CD14-positive monocyte (primary cell): Measurements from ENCODE around the gene CCDC154. TPM values are rescaled to one million over a fixed set of nuclear protein-coding genes. Genes with fewer than 3 reads are reported as not detected.

Source experiments
- DNase-seq, 3 donors: peaks; one replicate each; pipeline ENCODE4 v3.0.0-alpha.2; 2011 to 2022
- H2AFZ ChIP-seq: 2 replicates; pipeline ENCODE4 v1.6.0; 2012; ENCODE audit warnings: mild to moderate bottlenecking, low read depth, low read length, inconsistent platforms; ENCODE audit not compliant: insufficient read depth, poor library complexity, severe bottlenecking
- H3K27ac ChIP-seq, 2 donors: 1 replicate in 1 of 2; 2 replicates in 1 of 2; pipeline ENCODE4 v1.5.1; 2012 to 2013; ENCODE audit warnings: low read length in 2 of 2, control low read depth in 1 of 2, inconsistent platforms in 1 of 2, low read depth in 1 of 2, mild to moderate bottlenecking in 1 of 2
- H3K27me3 ChIP-seq, 2 donors: one replicate each; pipeline versions ENCODE4 v1.6.0 to v1.6.1; 2011 to 2013; ENCODE audit warnings: low read length in 2 of 2; ENCODE audit not compliant: control insufficient read depth in 2 of 2, insufficient read depth in 2 of 2
- H3K36me3 ChIP-seq, 2 donors: replicated peaks in 1 of 2; 1 replicate in 1 of 2; 2 replicates in 1 of 2; pipeline versions ENCODE4 v1.5.1 to v1.6.1; 2012 to 2013; ENCODE audit warnings: low read length in 2 of 2, control low read depth in 1 of 2, inconsistent platforms in 1 of 2, mild to moderate bottlenecking in 1 of 2; ENCODE audit not compliant: insufficient read depth in 2 of 2, control insufficient read depth in 1 of 2
- H3K4me1 ChIP-seq, 2 donors: 1 replicate in 1 of 2; 2 replicates in 1 of 2; pipeline versions ENCODE4 v1.5.1 to v1.6.1; 2012 to 2013; ENCODE audit warnings: low read length in 2 of 2, control low read depth in 1 of 2, inconsistent platforms in 1 of 2, mild to moderate bottlenecking in 1 of 2, moderate library complexity in 1 of 2; ENCODE audit not compliant: insufficient read depth in 2 of 2, control insufficient read depth in 1 of 2
- H3K4me2 ChIP-seq: replicated peaks from 2 replicates; pipeline ENCODE3; 2012; ENCODE audit warnings: low read length, moderate library complexity, mild to moderate bottlenecking; ENCODE audit not compliant: poor library complexity, severe bottlenecking; ENCODE audit errors: extremely low read depth
- H3K4me3 ChIP-seq, 3 experiments: fragments of 200-600 bp in 1 of 3; sonication (generic) in 1 of 3; replicated peaks in 1 of 3; 1 replicate in 2 of 3; 2 replicates in 1 of 3; pipeline ENCODE4 v1.5.1; 2011 to 2013; ENCODE audit warnings: low read length in 3 of 3, mild to moderate bottlenecking in 3 of 3, control low read depth in 2 of 3, low read depth in 2 of 3, inconsistent platforms in 1 of 3, moderate library complexity in 1 of 3
- H3K79me2 ChIP-seq: 2 replicates; pipeline ENCODE4 v1.6.0; 2012; ENCODE audit warnings: mild to moderate bottlenecking, control low read depth, inconsistent platforms, low read length, moderate library complexity; ENCODE audit not compliant: insufficient read depth
- H3K9ac ChIP-seq: 2 replicates; pipeline ENCODE4 v1.6.0; 2017; ENCODE audit warnings: low read length, mild to moderate bottlenecking; ENCODE audit not compliant: insufficient read depth, poor library complexity, severe bottlenecking
- H3K9me3 ChIP-seq, 2 donors: replicated peaks in 1 of 2; 1 replicate in 1 of 2; 2 replicates in 1 of 2; pipeline versions ENCODE4 v1.5.1 to v1.6.1; 2012 to 2013; ENCODE audit warnings: low read length in 2 of 2, control low read depth in 1 of 2; ENCODE audit not compliant: control insufficient read depth in 1 of 2, insufficient read depth in 1 of 2
- H4K20me1 ChIP-seq: 2 replicates; pipeline ENCODE4 v1.6.0; 2012; ENCODE audit warnings: mild to moderate bottlenecking, low read length, control low read depth, moderate library complexity; ENCODE audit not compliant: insufficient read depth
- H3K27ac Mint-ChIP-seq, 7 donors: one replicate each; pipeline ENCODE4 v1.8.0; 2020; ENCODE audit warnings: mild to moderate bottlenecking in 7 of 7, mixed read lengths in 7 of 7, moderate library complexity in 6 of 7, inconsistent platforms in 2 of 7
- H3K27me3 Mint-ChIP-seq, 3 donors: one replicate each; pipeline ENCODE4 v1.8.0; 2021 to 2022; ENCODE audit warnings: low read depth in 3 of 3, mild to moderate bottlenecking in 3 of 3, mixed read lengths in 3 of 3, moderate library complexity in 3 of 3, inconsistent platforms in 1 of 3
- H3K36me3 Mint-ChIP-seq, 2 donors: one replicate each; pipeline ENCODE4 v1.8.0; 2020; ENCODE audit warnings: mixed read lengths in 2 of 2, inconsistent platforms in 1 of 2, mild to moderate bottlenecking in 1 of 2
- H3K4me1 Mint-ChIP-seq: one replicate; pipeline ENCODE4 v1.8.0; 2020; ENCODE audit warnings: mild to moderate bottlenecking, mixed read lengths
- H3K4me3 Mint-ChIP-seq, 2 donors: one replicate each; pipeline ENCODE4 v1.8.0; 2020; ENCODE audit warnings: mild to moderate bottlenecking in 2 of 2, mixed read lengths in 2 of 2, moderate library complexity in 1 of 2
- H3K9me3 Mint-ChIP-seq, 7 donors: one replicate each; pipeline ENCODE4 v1.8.0; 2020 to 2022; ENCODE audit warnings: mixed read lengths in 7 of 7, mild to moderate bottlenecking in 6 of 7, moderate library complexity in 6 of 7, inconsistent platforms in 2 of 7
- CTCF ChIP-seq: fragments of 200-600 bp; IDR thresholded peaks from one replicate; pipeline ENCODE4 v1.8.0; 2022; ENCODE audit warnings: antibody characterized with exemption, mild to moderate bottlenecking
- WGBS: methylation state at CpG from one replicate; pipeline ENCODE4 v1.1.5; 2013; ENCODE audit warnings: missing lambda C conversion rate; ENCODE audit not compliant: insufficient coverage; 5-methylcytosine and 5-hydroxymethylcytosine counted together
- intact Hi-C, 2 donors: fragments of 100-400 bp; cut with micrococcal nuclease; formaldehyde crosslinking; loops; one replicate each; pipeline versions ENCODE4 v1.15.0 to v1.15.1; 2023
- polyA plus RNA-seq, 3 donors: library from polyadenylated mRNA; depleted of rRNA in 1 of 3; unstranded in 2 of 3; stranded (reverse) in 1 of 3; fragments of 300-500 nt in 2 of 3; fragments of >200 nt in 1 of 3; fragmentation: Illumina TruSeq in 2 of 3; gene quantifications; 1 replicate in 2 of 3; 2 replicates in 1 of 3; pipeline ENCODE4 v1.2.3, GENCODE V29; 2012 to 2021

Gene CCDC154
- polyA plus RNA-seq, 3 donors = 5.9 TPM; not detected in 2

- H3K4me2 ChIP-seq = no peak overlapping the region
- H3K4me1 ChIP-seq = no peaks in the 10 kb centered on the region
- Mint-ChIP-seq H3K27ac (peak overlapping the region in 1 of 7 donors; percentile 86), H3K36me3 (peaks cover 54 to 83% of the 10 kb centered on the region in 2 donors), H3K4me1 (no peaks in the 10 kb centered on the region), H3K9me3 (no peaks in the 10 kb centered on the region), H3K4me3 (no peak overlapping the region), H3K27me3 (peaks cover 0 to 3% (median 0%) of the 10 kb centered on the region in 3 donors)
- H3K27ac ChIP-seq = no peak overlapping the region
- no peak overlapping the region for H3K4me3 ChIP-seq
- no peak for DNase-seq
- TF ChIP-seq CTCF = no peak
- WGBS = 94% methylated on average over 16 of the region's 24 CpGs
- H3K36me3 ChIP-seq = peaks cover 73 to 96% of the 10 kb centered on the region in 2 donors
- H3K79me2 ChIP-seq = peaks cover 58% of the 10 kb centered on the region
- H2AFZ ChIP-seq = no peak overlapping the region
- intact Hi-C loops = no loop called here
- H3K27me3 ChIP-seq = no peaks in the 10 kb centered on the region
- H3K9me3 ChIP-seq = no peaks in the 10 kb centered on the region
- H4K20me1 ChIP-seq = peaks cover 83% of the 10 kb centered on the region
- H3K9ac ChIP-seq = no peak overlapping the region
Measured at GRCh38 chr16:1461146-1461545, 16.8 kb upstream of the CCDC154 start.

- no peak for TF ChIP-seq CTCF
- H3K9me3 ChIP-seq = no peaks in the 10 kb centered on the region
- H2AFZ ChIP-seq = no peak overlapping the region
- no peak overlapping the region for H3K4me2 ChIP-seq
- no peak overlapping the region for H3K9ac ChIP-seq
- no peak for DNase-seq
- H3K27me3 ChIP-seq = no peaks in the 10 kb centered on the region
- H3K4me1 ChIP-seq = no peaks in the 10 kb centered on the region
- Mint-ChIP-seq H3K36me3 (peaks cover 58 to 87% of the 10 kb centered on the region in 2 donors), H3K27me3 (peaks cover 0 to 3% (median 0%) of the 10 kb centered on the region in 3 donors), H3K27ac (peak overlapping the region in 2 of 7 donors; percentile 32 to 66), H3K4me1 (no peaks in the 10 kb centered on the region), H3K4me3 (no peak overlapping the region), H3K9me3 (no peaks in the 10 kb centered on the region)
- H3K36me3 ChIP-seq = peaks cover 74 to 96% of the 10 kb centered on the region in 2 donors
- WGBS = 97% methylated on average over 24 of the region's 30 CpGs
- H3K27ac ChIP-seq = no peak overlapping the region
- no peak overlapping the region for H3K4me3 ChIP-seq
- intact Hi-C loops = no loop called here
- H4K20me1 ChIP-seq = peaks cover 83% of the 10 kb centered on the region
- peaks cover 53% of the 10 kb centered on the region for H3K79me2 ChIP-seq
Measured at GRCh38 chr16:1460602-1461138, 16.3 kb upstream of the CCDC154 start.
